Spinal cord (tissue), 10 donors: ENCODE results near the gene SMOC2. TPM values are rescaled to one million over a fixed set of nuclear protein-coding genes. Genes with fewer than 3 reads are reported as not detected.

ENCODE experiments used
- DNase-seq, 6 donors: peaks; one replicate each; pipeline versions ENCODE4 v3.0.0 to v3.0.0-alpha.2; 2013 to 2015; ENCODE audit warnings: low spot score in 6 of 6, low read depth in 4 of 6
- H3K27ac ChIP-seq: one replicate; pipeline ENCODE4 v1.5.1; 2013; ENCODE audit warnings: low read depth, low read length, control low read depth
- H3K27me3 ChIP-seq: one replicate; pipeline ENCODE4 v1.6.1; 2013; ENCODE audit warnings: low read length; ENCODE audit not compliant: control insufficient read depth, insufficient read depth
- H3K36me3 ChIP-seq: one replicate; pipeline ENCODE4 v1.6.1; 2013; ENCODE audit warnings: low read length; ENCODE audit not compliant: control insufficient read depth, insufficient read depth
- H3K4me1 ChIP-seq: one replicate; pipeline ENCODE4 v1.6.1; 2013; ENCODE audit warnings: low read length; ENCODE audit not compliant: control insufficient read depth, insufficient read depth
- H3K4me3 ChIP-seq: one replicate; pipeline ENCODE4 v1.5.1; 2013; ENCODE audit warnings: low read depth, low read length, control low read depth
- H3K9me3 ChIP-seq: one replicate; pipeline ENCODE4 v1.6.1; 2013; ENCODE audit warnings: low read length; ENCODE audit not compliant: control insufficient read depth, insufficient read depth
- WGBS: methylation state at CpG from one replicate; pipeline ENCODE4 v1.1.5; 2013; ENCODE audit warnings: missing lambda C conversion rate; ENCODE audit not compliant: insufficient coverage; 5-methylcytosine and 5-hydroxymethylcytosine counted together
- polyA plus RNA-seq, 2 donors: library from polyadenylated mRNA; unstranded; fragments of 120-200 nt; gene quantifications; one replicate each; pipeline ENCODE4 v1.2.1, GENCODE V29; 2013; ENCODE audit not compliant: insufficient read length in 2 of 2
- total RNA-seq, 2 donors: library from RNA; depleted of rRNA in 1 of 2; stranded (reverse); fragments of 120-200 nt in 1 of 2; fragments of >200 nt in 1 of 2; gene quantifications; one replicate each; pipeline versions ENCODE4 v1.2.3 to v1.2.4, GENCODE V29; 2013 to 2014
- donor health status: healthy.

The SMOC2 gene
- total and polyA plus RNA-seq, 4 donors: 8.3 to 96.0 (median 45.6) TPM

- WGBS: 86% methylated on average over 10 of the region's 10 CpGs
Measured at GRCh38 chr6:168554472-168554871, 113.5 kb downstream of the SMOC2 start.

GRCh38 chr6:168554898-168555617 is 114.1 kb downstream of the SMOC2 start:
- Histone ChIP-seq H3K4me3 (no peak overlapping the region), H3K27ac (no peak overlapping the region), H3K36me3 (peaks cover 6% of the 10 kb centered on the region), H3K9me3 (no peaks in the 10 kb centered on the region), H3K27me3 (no peaks in the 10 kb centered on the region), H3K4me1 (no peaks in the 10 kb centered on the region)
- no peak for DNase-seq
- 86% methylated on average over 20 of the region's 33 CpGs for WGBS

More at GRCh38 chr6:168554472-168554871, 113.5 kb downstream of the SMOC2 start:
- Histone ChIP-seq H3K27me3 (no peaks in the 10 kb centered on the region), H3K4me3 (no peak overlapping the region), H3K27ac (no peak overlapping the region), H3K9me3 (no peaks in the 10 kb centered on the region), H3K4me1 (no peaks in the 10 kb centered on the region), H3K36me3 (peaks cover 6% of the 10 kb centered on the region)
- no peak for DNase-seq

GRCh38 chr6:168555618-168556273 is 114.8 kb downstream of the SMOC2 start:
- WGBS: 97% methylated on average over 38 of the region's 41 CpGs
- Histone ChIP-seq H3K27ac (no peak overlapping the region), H3K4me1 (no peaks in the 10 kb centered on the region), H3K36me3 (peaks cover 6% of the 10 kb centered on the region), H3K9me3 (no peaks in the 10 kb centered on the region), H3K4me3 (no peak overlapping the region), H3K27me3 (no peaks in the 10 kb centered on the region)
- no peak for DNase-seq

GRCh38 chr6:168557512-168557911 is 116.5 kb downstream of the SMOC2 start:
- Histone ChIP-seq H3K27ac (no peak overlapping the region), H3K4me3 (no peak overlapping the region), H3K36me3 (peaks cover 6% of the 10 kb centered on the region), H3K9me3 (no peaks in the 10 kb centered on the region), H3K27me3 (peaks cover 4% of the 10 kb centered on the region), H3K4me1 (no peaks in the 10 kb centered on the region)
- no peak for DNase-seq
- WGBS: 79% methylated on average over 4 of the region's 8 CpGs

- WGBS: 97% methylated on average over 20 of the region's 20 CpGs
Measured at GRCh38 chr6:168558686-168559085, 117.7 kb downstream of the SMOC2 start.

GRCh38 chr6:168559574-168560098 is 118.7 kb downstream of the SMOC2 start:
- peaks cover 4% of the 10 kb centered on the region for H3K4me1 ChIP-seq
- no peak overlapping the region for H3K4me3 ChIP-seq
- WGBS: 83% methylated on average over 1 of the region's 6 CpGs
- peak in 1 of 6 donors; percentile 51 for DNase-seq
- no peak overlapping the region for H3K27ac ChIP-seq
- peaks cover 4% of the 10 kb centered on the region for H3K27me3 ChIP-seq
- H3K9me3 ChIP-seq: no peaks in the 10 kb centered on the region
- peaks cover 6% of the 10 kb centered on the region for H3K36me3 ChIP-seq

More at GRCh38 chr6:168558686-168559085, 117.7 kb downstream of the SMOC2 start:
- Histone ChIP-seq H3K4me1 (peaks cover 2% of the 10 kb centered on the region), H3K27ac (no peak overlapping the region), H3K9me3 (no peaks in the 10 kb centered on the region), H3K4me3 (no peak overlapping the region), H3K36me3 (peaks cover 6% of the 10 kb centered on the region), H3K27me3 (peaks cover 4% of the 10 kb centered on the region)
- DNase-seq: no peak

- H3K27me3 ChIP-seq: peaks cover 4% of the 10 kb centered on the region
- H3K27ac ChIP-seq: no peak overlapping the region
- peaks cover 3% of the 10 kb centered on the region for H3K36me3 ChIP-seq
- peak in 1 of 6 donors; percentile 37 for DNase-seq
- H3K4me1 ChIP-seq: peaks cover 4% of the 10 kb centered on the region
- no peak overlapping the region for H3K4me3 ChIP-seq
- no CpG with 5 or more reads among the region's 6 CpGs for WGBS
- H3K9me3 ChIP-seq: no peaks in the 10 kb centered on the region
Measured at GRCh38 chr6:168560126-168560525, 119.1 kb downstream of the SMOC2 start.

- Histone ChIP-seq H3K27me3 (peaks cover 4% of the 10 kb centered on the region), H3K9me3 (no peaks in the 10 kb centered on the region), H3K4me1 (peaks cover 4% of the 10 kb centered on the region), H3K36me3 (no peaks in the 10 kb centered on the region), H3K27ac (no peak overlapping the region), H3K4me3 (no peak overlapping the region)
- peak in 1 of 6 donors; percentile 50 for DNase-seq
- WGBS: 43% methylated on average over 23 of the region's 29 CpGs
Measured at GRCh38 chr6:168562576-168563151, 121.7 kb downstream of the SMOC2 start.

- Histone ChIP-seq H3K27ac (no peak overlapping the region), H3K36me3 (no peaks in the 10 kb centered on the region), H3K4me1 (peaks cover 4% of the 10 kb centered on the region), H3K4me3 (no peak overlapping the region), H3K9me3 (no peaks in the 10 kb centered on the region), H3K27me3 (peaks cover 4% of the 10 kb centered on the region)
- peak in 1 of 6 donors; percentile 35 for DNase-seq
- WGBS: 62% methylated on average over 10 of the region's 11 CpGs
Measured at GRCh38 chr6:168563656-168564055, 122.7 kb downstream of the SMOC2 start.
